Caki2 (cell line): Measurements from ENCODE around the gene GDF2. TPM values are rescaled to one million over a fixed set of nuclear protein-coding genes. Genes with fewer than 3 reads are reported as not detected.

ENCODE experiments used
- DNase-seq: peaks from one replicate; pipeline ENCODE4 v3.0.0-alpha.2; 2015; ENCODE audit warnings: low read depth
- in situ Hi-C: cut with HindIII; loops from 2 replicates; pipeline ENCODE4 v1.10.0; 2016; ENCODE audit warnings: low sequenced_read_pairs, low pct_unique_long_range_greater_than_20kb, mixed read lengths
- total RNA-seq: library from RNA; depleted of rRNA; stranded (reverse); fragments of >200 nt; shearing (Covaris generic); gene quantifications from 2 replicates; pipeline ENCODE4 v1.2.3, GENCODE V29; 2014; ENCODE audit warnings: low replicate concordance

GDF2 gene
- total RNA-seq, 1 experiment from 2014 or later, result not detected

- in situ Hi-C loops, result no loop called here
- peak; percentile 30 for DNase-seq
Observed at GRCh38 chr10:47340608-47341170, 18.4 kb downstream of the GDF2 start.

GRCh38 chr10:47344996-47345870, 23.0 kb downstream of the GDF2 start:
- in situ Hi-C loops, result no loop called here
- DNase-seq, result no peak

GRCh38 chr10:47346581-47347302, 24.5 kb downstream of the GDF2 start:
- in situ Hi-C loops, result no loop called here
- no peak for DNase-seq

- no peak for DNase-seq
- in situ Hi-C loops, result no loop called here
Observed at GRCh38 chr10:47347303-47347675, 25.0 kb downstream of the GDF2 start.

GRCh38 chr10:47348138-47348651, 25.9 kb downstream of the GDF2 start, which contains the start of gene RBP3:
Gene RBP3 (plus strand): TSS chr10:47348363. CDS start chr10:47348485, 122 bp downstream.
- no peak for DNase-seq
- in situ Hi-C loops, result no loop called here

GRCh38 chr10:47348661-47349470, 26.6 kb downstream of the GDF2 start:
- no peak for DNase-seq
- in situ Hi-C loops, result no loop called here

GRCh38 chr10:47349516-47349915, 27.3 kb downstream of the GDF2 start:
- in situ Hi-C loops, result no loop called here
- no peak for DNase-seq

- in situ Hi-C loops, result no loop called here
- no peak for DNase-seq
Observed at GRCh38 chr10:47349941-47350371, 27.7 kb downstream of the GDF2 start.

GRCh38 chr10:47350671-47351640, 28.7 kb downstream of the GDF2 start:
- DNase-seq, result no peak
- in situ Hi-C loops, result no loop called here

GRCh38 chr10:47351899-47352815, 29.9 kb downstream of the GDF2 start:
- in situ Hi-C loops, result no loop called here

GRCh38 chr10:47353351-47353750, 31.1 kb downstream of the GDF2 start:
- in situ Hi-C loops, result no loop called here
- DNase-seq, result no peak

More at GRCh38 chr10:47351899-47352815, 29.9 kb downstream of the GDF2 start:
- no peak for DNase-seq

GRCh38 chr10:47354165-47354564, 31.9 kb downstream of the GDF2 start:
- DNase-seq, result no peak

GRCh38 chr10:47354900-47355299, 32.6 kb downstream of the GDF2 start:
- in situ Hi-C loops, result no loop called here
- DNase-seq, result no peak

More at GRCh38 chr10:47354165-47354564, 31.9 kb downstream of the GDF2 start:
- in situ Hi-C loops, result no loop called here

GRCh38 chr10:47356708-47357107, 34.5 kb downstream of the GDF2 start:
- DNase-seq, result no peak
- in situ Hi-C loops, result no loop called here

- in situ Hi-C loops, result no loop called here
- DNase-seq, result no peak
Observed at GRCh38 chr10:47357131-47357582, 34.9 kb downstream of the GDF2 start.

- in situ Hi-C loops, result no loop called here
- DNase-seq, result no peak
Observed at GRCh38 chr10:47357911-47358310, 35.7 kb downstream of the GDF2 start.
